Loucy (cell line): Measurements from ENCODE around the gene FIGN.

Experiments used
- CTCF ChIP-seq: fragments of 200-600 bp; sonication (generic); conservative IDR thresholded peaks from 2 replicates; pipeline ENCODE4 v1.5.1; 2014; ENCODE audit warnings: mild to moderate bottlenecking, antibody characterized with exemption, low read length
- EZH2phosphoT487 ChIP-seq: fragments of 200-600 bp; IDR thresholded peaks from 2 replicates; pipeline ENCODE4 v1.6.1; 2018; ENCODE audit warnings: antibody characterized with exemption, mild to moderate bottlenecking, moderate library complexity, borderline replicate concordance

DNA sequence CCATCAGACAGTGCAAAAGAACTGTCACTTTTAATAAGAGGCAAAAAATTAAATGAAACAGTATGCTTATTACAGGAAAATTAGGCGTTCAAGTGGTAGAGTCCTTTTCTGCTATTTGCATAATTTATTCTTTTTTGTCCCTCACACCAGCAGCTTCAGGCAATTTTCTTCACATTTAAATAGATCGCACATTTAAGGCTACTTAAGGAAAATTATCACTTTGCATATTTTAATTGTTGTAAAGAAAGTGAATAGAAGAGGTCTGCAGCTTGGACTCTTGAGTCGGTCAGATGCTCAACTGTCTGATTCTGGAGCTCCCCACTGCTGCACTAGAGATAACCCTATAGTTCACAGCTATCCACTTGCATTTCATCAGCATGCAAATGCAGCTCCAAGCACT, 141.3 kb downstream of the FIGN start:
- no peak for TF ChIP-seq CTCF
- TF ChIP-seq EZH2phosphoT487, result no peak
